GM21447 (cell line): ENCODE data around the gene KCNMA1.
A peak's percentile ranks its signal among the peaks of the same experiment; 100 is the strongest.

Experiments used
- ATAC-seq: cut with Tn5 transposase; IDR thresholded peaks from one replicate; pipeline ENCODE4 v1.9.1; 2021; ENCODE audit not compliant: unreplicated experiment

KCNMA1 gene

DNA sequence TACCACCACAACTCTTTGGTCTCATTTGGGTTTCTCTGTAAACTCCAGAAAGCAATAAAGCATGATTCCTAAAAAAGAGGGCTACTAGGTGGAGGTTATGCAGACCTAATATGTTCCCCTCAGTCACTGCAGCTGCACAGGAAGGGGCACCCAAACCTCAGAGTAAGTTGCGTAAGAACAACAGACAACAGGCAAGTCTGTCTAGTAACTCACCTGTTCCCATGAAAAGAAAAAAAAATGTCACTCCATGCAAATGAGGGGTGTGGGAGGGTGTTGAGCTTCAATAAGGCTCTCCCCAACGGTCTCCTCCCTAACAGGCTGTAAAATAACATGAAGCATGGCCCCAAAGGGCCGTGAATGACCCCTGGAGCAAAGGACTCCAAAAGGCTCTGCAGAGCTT, 461.4 kb downstream of the KCNMA1 start:
- no peak for ATAC-seq

DNA sequence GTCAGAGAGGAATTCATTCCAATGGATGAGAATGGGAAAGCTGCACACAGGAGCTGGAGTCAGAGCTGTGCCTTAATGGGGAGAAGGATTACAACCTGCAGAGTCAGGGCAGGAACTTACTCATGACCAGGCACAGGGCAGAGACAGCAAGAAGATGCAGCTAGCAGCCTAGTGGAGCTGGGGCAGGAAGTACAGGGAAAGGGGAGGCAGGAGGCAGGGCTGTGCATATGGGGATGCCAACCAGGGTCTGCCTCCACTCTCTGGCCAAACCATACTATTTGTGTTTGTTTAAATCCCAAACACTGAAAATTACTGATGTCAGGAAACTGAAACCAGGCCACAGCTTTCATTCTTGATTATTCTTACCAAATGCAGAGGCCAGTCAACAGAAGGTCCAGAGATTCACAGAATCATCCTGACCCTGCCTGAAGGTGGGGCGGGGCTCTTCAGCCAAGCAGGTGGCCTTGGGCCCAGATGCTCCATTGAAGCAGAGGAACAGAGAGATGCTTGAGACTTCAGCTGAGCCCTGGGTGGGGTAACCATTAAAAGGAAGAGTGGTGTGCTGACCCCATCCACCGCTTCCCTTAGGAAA, 461.9 kb downstream of the KCNMA1 start:
- ATAC-seq: no peak

DNA sequence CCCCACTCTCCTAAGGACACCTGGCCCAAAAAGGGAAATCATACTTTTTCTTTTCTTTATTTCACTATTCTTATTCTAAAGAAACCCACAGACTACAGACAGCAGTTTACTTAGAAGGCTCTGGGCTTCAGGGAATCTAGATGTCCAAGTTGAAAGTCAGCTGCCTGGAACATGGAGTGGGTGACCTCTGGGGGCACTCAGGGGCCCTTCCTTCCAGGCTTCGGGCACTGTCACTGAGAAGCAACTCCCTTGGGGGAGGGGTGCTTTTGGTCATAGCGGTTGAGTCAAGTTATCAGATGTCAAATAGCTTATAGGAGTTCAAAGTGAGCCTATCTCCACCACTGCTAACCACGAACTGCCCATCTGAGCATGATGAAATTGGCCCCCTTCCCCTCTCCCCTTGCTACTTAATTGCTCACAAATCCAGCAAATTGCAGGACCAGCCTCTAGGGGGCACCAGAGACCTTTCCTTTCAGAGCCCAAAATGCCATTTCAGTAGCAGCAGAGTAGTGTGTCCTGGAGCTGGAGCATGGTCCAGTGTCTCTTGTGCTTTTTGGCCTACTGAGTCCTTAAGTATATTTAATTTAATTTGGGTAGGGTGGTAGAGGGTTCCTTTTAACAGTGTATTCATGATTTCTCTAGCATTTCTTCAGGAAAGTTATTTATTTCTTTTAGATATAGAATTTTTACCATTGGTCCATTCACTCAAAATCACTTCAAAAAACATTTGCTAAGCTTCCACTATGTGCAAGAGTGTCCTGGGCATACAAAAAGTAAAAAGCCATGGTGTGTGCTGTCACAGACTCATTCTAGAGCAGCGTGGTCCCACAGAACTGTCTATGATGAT, 463.8 kb downstream of the KCNMA1 start:
- ATAC-seq: no peak

DNA sequence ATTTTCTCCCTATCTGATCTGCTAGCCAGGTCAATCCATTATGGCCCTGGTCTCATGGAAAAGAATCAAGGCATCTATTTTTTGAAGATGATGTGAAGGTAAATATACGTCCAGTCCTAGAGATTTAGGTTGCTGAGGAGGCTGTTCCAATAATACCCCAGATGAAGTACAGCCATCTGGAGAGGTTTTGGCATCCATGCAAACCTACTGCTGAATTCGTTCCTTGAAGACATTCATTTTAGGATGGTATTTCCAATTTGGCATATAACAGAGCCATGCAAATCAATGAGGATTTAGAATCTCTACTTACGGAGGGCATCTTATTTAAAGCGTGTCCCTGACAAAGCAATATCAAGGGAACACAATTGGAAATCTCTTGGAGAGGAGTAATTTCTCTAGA, 465.5 kb downstream of the KCNMA1 start:
- ATAC-seq: no peak

DNA sequence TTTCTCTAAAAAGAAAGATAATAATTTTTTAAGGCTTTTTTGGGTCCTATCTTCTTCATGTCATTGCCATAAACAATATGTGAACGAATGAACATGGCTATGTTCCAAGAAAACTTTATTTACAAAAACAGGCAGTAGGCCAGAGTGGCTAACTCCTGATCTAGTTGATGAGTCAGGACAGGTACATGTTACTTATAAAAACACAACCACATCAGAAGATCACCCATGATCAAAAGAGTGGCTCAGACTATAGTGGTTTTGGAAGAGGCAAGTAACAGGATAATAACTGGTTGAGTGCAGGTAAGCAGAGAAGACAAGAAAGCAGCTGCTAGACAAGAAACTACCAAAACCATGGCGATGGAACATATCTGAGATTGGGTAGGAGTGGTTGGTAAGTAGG, 468.7 kb downstream of the KCNMA1 start:
- ATAC-seq: no peak

DNA sequence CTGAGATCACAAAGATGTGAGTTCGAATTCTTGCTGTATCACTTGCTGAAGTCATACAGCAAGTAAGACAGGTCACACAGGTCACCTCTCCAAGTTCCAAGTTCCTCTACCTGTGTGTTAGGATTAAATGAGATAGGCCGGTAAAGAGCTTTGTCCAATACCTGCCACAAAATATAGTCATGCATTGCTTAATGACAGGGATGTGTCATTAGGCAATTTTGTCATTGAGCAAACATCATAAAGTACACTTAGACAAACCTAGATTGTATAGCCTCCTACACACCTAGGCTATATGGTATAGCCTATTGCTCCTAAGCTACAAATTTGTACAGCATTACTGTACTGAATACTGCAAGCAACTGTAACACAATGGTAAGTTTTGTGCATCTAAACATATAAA, 469.4 kb downstream of the KCNMA1 start:
- no peak for ATAC-seq

DNA sequence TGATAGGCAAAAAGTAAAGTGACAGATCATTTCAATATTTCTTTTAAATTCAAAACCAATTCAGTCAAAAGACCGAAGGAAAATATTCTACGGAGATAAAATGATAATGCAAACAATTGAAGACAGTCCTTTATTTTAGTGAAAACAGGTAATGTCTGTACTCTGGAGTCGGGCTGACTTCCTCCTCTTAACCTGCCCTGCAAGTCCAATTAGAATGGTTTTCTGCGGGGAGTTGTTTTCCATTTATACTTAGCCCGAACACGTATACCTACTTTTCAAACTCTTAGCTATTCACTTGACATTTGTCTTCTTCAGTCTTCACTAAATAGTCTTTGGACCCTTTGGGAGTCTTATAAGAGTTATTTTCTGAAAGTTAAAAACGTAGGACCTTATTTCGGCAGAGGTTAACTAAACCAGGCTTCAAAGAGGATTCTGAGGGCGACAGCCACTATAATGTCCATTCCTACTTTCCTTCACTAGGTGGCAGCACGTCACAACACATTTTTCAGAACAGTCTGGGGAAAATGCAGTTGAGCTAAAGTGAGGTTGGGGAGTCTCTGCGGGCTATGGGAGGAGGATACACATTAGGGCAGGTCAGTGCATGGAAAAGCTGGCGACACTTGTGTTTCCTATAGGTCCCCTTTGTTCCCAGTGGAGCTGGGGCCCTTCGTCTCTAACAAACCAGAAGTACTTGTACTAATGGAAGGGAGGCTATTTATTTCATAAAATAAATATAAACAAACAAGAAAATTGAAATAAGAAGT, 472.0 kb downstream of the KCNMA1 start:
- peak; percentile 66 for ATAC-seq

DNA sequence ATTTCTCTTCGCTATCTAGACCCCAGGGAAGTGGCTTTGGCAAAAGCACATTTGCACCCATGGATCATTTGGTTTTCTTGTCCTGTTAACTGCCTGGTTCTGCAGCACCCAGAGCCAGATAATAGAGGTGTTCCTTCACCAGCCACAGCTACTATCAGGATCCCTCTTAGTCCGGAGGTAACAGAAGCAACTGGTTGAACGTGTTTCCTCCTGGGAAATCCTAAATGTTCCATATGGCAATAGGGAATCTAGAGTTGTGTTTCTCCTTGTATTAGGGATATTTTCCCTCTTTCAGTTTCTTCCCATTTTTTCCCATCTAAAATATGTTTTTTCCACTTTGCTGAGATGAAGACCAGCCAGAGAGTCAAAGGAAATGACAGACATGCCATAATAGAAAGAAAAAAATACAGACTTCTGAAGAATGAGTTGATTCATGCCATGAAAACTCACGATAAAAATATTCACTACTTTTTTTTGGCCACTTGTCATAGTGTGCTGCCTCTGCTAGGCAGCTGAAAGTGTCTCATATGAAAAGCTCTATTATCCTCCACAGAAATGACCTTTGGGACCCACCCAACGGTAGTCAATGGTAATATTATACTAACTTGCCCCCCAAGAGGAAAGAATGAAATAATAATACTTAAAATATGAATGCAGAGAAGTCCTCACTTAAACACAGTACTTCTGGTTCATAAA, 472.8 kb downstream of the KCNMA1 start:
- no peak for ATAC-seq

DNA sequence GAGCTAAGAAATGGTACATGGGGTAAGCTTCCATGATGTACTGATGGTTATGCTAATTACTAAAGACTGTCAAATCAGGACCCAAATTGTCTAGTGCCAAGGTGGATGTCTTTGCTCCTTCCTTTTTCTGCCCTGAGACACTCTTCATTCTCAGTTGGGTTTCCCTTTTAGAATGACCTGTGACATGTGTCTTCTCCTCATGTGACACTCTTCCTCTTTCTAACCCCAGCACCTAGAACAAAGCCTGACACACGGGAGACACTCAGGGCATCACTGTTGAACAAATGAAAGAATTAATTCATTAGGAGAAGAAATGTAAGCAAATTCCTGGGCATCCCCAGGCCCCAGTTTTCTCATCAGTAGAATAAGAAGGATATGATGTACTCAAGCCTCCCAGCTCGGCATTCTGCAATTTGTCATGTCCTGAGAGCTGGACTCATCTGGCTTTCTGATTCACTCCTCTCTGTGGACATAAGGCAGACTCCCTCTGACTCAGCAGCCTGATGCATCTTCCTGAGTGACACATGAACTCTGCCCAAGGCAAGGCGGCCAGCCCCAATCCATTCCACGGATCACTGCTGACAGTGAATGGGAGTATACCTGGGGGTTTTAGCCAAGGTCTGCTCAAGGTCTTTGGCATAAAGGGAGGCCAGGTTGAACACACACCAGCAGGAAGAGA, 473.8 kb downstream of the KCNMA1 start:
- ATAC-seq: no peak

DNA sequence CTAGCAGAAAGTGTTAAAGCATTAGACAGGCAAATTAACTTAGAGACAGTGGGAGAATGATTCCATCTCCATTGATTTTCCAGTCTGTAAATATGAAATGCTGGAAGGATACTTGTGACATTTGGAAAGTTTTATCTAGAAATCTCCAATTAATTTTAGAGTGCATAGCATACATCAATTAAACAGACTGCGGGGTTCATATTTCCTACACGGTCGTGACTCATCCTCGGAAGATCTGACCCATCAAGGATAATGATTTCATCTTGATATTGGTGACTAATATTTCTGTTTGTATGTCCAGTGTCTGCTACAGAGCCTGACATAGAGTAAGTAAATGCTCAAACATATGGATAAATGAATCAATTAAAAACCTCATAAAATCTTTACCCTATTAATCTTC, 474.9 kb downstream of the KCNMA1 start:
- no peak for ATAC-seq

DNA sequence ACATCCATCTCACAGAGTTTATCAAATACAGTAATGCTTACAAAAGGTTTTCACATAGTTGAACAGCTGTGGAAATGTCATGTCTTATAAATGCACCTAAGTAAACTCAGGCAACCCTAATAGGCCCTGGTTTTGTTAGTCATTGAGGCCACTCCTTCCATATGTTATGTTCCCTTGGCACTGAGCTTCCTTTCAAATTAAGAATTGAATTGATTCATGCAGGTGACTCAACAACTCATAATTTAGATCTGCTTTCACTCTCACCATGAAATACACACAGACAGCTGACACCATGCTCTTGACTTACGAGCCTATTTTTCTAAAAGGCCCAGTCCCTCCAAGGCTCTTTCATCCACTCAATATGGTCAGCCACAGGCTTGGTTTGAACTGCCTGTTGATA, 476.9 kb downstream of the KCNMA1 start:
- ATAC-seq: no peak

DNA sequence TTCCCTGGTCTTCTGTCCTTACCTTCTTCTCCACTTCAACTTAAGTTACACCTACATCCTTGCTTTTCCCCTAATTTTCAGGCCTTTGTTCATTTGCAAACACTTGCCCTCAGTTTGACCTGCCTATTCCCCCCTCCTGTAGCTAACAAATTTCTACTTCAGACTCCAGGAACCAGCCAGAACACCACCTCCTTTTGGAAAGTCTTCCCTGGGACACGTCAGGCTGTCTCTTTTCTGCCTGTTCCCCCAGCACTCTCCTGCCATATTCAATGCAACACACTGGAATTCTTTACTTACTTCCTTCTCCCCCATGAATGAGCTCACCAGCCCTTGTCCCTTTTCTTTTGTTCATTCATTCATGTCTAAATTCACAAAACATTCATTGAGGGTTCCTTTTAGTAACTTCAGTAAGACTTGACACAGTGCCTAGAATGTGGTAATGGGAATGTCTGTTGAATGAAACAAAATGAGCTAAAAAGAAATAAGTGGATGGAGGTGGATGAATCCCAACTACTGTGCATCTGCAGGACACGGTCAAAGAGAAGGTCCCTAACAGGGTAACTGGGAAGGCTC, 478.0 kb downstream of the KCNMA1 start:
- no peak for ATAC-seq

DNA sequence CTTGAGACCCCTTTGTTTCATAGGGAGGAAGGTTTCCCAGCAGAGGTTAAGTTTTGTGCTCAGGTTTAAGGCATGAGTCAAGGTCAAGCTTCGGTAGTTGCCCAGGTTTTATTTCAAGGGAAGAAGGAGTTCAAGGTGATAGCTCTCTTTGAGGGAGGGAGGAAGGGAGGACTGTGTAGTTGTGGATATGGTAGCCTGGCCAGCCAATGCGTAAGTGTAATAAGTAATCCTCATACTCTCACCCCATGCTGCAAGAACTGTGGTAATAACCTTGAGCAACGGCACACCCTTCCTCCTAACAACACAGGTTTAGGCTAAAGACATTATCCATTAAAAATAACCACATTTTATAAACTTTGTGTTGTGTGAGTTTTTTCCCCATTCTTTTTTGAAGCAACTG, 478.9 kb downstream of the KCNMA1 start:
- no peak for ATAC-seq

DNA sequence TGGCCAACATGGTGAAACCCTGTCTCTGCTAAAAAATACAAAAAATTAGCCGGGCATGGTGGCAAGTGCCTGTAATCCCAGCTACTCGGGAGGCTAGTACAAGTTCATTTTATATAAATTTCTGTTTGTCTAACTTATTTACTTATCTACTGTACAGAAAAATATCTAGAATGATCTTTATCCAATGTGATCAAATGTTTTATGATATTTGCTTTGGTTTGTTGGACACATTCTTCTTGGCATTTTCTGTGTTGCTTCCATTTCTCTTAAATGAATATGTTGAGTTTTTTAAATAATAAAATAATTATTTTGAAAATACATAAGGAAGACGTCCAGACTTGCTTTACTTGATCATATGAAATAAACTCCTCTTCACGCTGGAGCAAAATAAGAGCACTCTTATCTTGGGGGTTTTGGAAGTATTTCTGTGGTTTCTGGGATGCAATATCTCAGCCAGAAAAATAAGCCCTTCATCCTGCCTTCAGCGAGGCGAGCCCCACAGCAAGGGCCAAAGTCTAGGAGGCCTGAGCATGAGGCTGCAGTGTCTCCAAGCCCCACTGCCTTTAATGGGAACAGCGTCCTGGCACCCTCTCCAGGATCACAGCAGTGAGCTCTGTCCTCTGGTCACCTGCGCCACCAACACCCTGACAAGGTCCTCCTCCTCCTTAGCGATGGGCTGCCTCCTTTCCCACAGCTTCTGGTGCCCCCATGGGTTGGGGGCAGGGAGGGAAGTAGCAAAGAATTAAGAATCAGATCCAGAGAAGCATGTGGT, 480.2 kb downstream of the KCNMA1 start:
- ATAC-seq: no peak

DNA sequence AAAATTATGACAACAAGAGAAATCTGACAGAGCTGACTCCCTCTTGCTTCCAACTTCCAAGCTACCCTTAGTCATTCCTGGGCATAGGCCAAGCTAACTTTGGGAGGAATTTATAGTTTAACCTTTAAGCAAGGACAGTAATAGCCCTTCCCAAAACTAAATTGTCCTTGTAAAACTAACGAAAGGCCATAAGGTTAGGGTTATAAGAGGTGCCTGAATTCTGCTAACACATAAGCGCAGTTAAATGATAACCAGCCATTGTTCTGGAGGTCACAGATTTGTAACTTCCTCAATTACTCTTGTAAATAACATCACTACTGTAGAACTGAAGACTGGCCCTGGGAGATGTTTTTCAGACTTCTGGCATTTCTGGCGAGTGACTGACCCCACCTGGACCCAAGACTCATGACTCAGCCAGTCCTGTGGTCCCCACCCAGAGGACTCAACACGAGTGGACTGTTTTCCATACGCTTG, 481.2 kb downstream of the KCNMA1 start:
- no peak for ATAC-seq

DNA sequence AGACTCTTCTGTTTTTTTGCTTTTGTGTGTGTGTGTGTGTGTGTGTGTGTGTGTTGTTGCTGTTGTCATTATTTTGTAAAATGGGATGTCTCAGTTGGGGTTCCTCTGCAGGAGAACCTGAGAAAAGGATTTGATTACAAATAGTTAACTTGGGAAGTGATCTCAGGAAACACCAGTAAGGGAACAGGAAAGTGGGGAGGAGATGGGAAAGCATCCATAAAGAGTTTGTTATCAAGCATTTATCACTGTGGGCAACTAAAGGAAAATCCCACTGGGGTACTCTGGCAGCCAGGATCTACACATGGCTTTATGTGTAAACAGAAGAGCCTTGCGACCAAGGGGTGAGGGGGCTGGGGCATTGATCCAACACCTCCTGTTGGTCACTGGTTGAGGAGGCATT, 485.4 kb downstream of the KCNMA1 start:
- no peak for ATAC-seq

DNA sequence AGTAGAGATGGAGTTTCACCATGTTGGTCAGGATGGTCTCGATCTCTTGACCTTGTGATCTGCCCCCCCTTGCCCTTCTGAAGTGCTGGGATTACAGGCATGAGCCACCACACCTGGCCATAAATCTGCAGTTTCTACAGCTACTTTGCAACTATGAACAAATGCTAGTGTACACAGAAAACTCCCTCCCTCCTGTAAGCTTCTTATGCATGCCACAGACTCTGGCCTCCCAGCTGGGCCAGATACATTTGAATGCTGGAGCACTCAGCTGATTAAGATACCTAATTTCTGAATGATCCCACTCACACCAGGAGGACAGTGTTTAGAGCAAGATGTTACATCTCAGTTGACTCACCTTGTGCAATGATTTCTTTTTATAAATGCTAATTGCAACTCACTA, 486.2 kb downstream of the KCNMA1 start:
- ATAC-seq: no peak

DNA sequence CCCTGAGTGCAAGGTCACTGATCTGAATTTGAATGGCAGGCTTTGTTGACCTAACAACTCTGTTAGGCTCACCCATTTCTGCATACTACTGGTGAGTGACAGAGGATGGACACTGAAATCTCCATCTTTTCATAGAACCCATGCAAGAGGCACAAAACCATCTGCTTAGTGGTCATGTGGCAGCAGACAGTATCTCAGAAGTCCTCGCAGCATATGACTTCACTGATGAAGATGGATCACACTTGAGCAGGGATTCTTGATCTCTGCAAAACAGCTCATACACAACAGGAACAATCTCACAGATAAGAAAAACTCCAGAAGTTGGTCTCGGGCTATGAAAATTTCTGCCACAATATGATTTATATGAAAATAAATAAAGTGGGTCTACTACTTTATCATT, 487.9 kb downstream of the KCNMA1 start:
- ATAC-seq: no peak

DNA sequence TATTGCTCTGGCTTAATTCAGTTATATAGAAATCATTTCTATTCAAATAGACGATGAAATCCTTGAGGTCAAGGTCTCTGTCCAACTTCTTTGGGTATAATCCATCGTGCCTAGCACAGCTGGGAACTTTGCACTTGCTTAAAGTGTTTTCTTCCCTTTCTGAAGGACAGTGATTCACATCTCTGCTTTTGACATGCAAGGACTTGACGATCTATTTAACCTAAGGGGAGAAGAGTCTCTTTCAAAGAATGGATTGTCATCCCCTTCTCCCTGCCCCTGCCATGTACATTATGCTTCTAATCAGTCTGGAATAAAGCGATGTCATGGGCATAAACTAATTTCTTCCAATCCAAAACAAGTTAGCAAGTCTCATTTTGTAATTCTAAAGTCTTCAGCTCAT, 488.6 kb downstream of the KCNMA1 start:
- ATAC-seq: no peak

DNA sequence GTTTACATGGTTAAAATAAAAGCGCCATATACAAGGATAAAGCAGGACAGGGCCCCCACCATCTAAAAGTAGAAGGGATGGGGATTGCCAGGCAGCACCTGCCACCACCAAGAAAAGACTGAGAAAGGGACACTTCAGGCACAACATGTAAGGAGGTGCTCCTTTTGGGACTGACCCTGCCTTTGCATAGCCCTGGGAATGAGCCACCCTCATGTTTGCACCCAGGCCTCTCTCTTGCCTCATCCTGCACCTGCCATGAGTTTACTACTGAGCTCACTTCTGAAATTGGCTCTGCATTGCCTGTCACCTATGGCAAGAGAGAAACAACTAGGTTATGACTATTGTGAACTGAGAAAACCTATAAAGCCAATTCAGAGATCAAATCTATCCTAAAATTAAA, 489.7 kb downstream of the KCNMA1 start:
- no peak for ATAC-seq
